ENCODE measurements around the gene MAP3K6. TPM values are rescaled to one million over a fixed set of nuclear protein-coding genes. Genes with fewer than 3 reads are reported as not detected.

MAP3K6 gene
- total RNA-seq, 1 experiment from 2014 or later, result 7.7 TPM

DNA sequence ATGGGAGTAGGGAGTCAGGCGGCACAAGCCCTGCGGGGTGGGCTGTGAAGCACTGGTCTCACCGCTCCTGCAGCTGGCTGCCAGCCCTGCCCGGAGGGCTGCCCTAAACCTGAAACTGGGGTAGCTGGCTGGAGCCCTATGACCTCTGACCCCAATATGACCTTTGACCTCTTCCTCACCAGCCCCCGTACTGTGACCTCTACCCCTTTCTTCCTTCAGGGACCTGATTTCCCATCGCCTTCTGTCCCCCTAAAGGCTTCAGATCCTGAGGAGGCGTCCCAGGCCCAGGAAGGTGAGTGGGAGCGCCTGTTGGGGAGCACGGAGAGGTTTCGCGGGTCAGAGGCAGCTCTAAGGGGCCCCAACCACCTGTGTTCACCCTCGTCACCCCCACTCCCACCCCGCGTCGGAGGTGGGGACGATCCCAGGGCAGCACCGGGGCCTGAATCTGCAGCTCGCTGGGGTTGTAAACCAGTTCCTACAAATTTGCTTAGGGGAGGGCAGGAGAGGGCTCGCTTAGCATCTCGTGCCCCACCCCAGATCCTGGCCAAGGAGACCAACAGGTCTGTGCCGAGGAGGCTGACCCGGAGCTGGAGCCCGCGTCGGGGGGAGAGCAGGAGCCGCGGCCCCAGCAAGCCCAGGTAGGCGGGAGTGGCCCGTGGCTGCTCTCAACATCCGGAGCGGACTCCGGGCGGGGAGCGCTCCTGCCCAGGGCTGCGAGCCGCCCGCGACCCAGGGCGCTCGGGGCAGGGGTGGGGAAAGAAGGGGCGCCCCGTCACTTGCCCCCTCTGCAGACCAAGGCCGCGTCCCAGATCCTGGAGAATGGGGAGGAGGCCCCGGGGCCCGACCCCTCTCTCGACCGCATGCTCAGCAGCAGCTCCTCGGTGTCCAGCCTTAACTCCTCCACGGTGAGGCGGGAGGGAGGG, 17.6 kb downstream of the MAP3K6 start:
- Histone ChIP-seq H2BK12ac (ENCODE audit: insufficient read length, low read depth, low read length) (no peak overlapping the region), H3K56ac (ENCODE audit: insufficient read length, low read depth, low read length) (no peak overlapping the region), H3K27ac (ENCODE audit: insufficient read length, low read depth, low read length) (no peak overlapping the region), H3K14ac (ENCODE audit: insufficient read depth, low read length) (peak overlapping the region; percentile 4; the same call in 1 of the 2 replicates), H4K20me1 (ENCODE audit: control insufficient read depth, insufficient read depth, insufficient read length) (peaks cover 4% of the 10 kb centered on the region), H3K9me3 (ENCODE audit: control insufficient read depth, low read depth, low read length) (no peaks in the 10 kb centered on the region), H2BK20ac (ENCODE audit: low read depth, low read length, poor library complexity, severe bottlenecking) (no peak overlapping the region), H3K4me2 (ENCODE audit: insufficient read depth, insufficient read length, low read length) (peak overlapping the region; percentile 71), H3K4me1 (ENCODE audit: insufficient read depth, low read length) (no peaks in the 10 kb centered on the region), H4K91ac (ENCODE audit: insufficient read length, low read depth, low read length) (no peak overlapping the region), H4K5ac (ENCODE audit: insufficient read length, low read depth, low read length) (no peak overlapping the region), H2BK15ac (ENCODE audit: low read depth, low read length) (no peak overlapping the region), H2BK120ac (ENCODE audit: low read depth, low read length, poor library complexity, severe bottlenecking) (no peak overlapping the region), H4K8ac (replicated peaks; ENCODE audit: insufficient read length, low read depth, low read length) (no peak overlapping the region), H3K23ac (ENCODE audit: insufficient read length, low read depth, low read length) (no peak overlapping the region), H3K27me3 (ENCODE audit: insufficient read depth, low read length) (no peaks in the 10 kb centered on the region), H2AFZ (ENCODE audit: low read length) (no peak overlapping the region), H3K9ac (ENCODE audit: extremely low read depth, insufficient read length, low read length) (no peak overlapping the region), H3K18ac (ENCODE audit: insufficient read length, low read depth, low read length) (no peak overlapping the region), H3K79me2 (ENCODE audit: insufficient read depth, low read length) (no peaks in the 10 kb centered on the region; the same call in 1 of the 2 replicates), H3K4ac (ENCODE audit: low read depth, low read length) (no peak overlapping the region), H2BK5ac (ENCODE audit: insufficient read length, low read length) (no peak overlapping the region), H3K79me1 (ENCODE audit: insufficient read depth, low read depth, low read length, poor library complexity, severe bottlenecking) (no peaks in the 10 kb centered on the region), H3K23me2 (ENCODE audit: insufficient read length, low read depth, low read length, poor library complexity, severe bottlenecking) (peaks cover 21% of the 10 kb centered on the region), H3T11ph (ENCODE audit: low read length) (no peak overlapping the region), H2AK5ac (ENCODE audit: insufficient read length, low read length) (no peak overlapping the region)
- H3K36me3 Mint-ChIP-seq (ENCODE audit: insufficient read depth in 1 of 3, low read depth in 3 of 3), result peaks cover 5 to 18% (median 12%) of the 10 kb centered on the region in 3 experiments; a peak in 5 of 7 replicates
- peak; percentile 86 for DNase-seq
- H3K4me1 Mint-ChIP-seq, result peaks cover 14 to 20% of the 10 kb centered on the region in 2 experiments
- no peak overlapping the region for H3K27ac Mint-ChIP-seq
- TF ChIP-seq, protein P1, sequence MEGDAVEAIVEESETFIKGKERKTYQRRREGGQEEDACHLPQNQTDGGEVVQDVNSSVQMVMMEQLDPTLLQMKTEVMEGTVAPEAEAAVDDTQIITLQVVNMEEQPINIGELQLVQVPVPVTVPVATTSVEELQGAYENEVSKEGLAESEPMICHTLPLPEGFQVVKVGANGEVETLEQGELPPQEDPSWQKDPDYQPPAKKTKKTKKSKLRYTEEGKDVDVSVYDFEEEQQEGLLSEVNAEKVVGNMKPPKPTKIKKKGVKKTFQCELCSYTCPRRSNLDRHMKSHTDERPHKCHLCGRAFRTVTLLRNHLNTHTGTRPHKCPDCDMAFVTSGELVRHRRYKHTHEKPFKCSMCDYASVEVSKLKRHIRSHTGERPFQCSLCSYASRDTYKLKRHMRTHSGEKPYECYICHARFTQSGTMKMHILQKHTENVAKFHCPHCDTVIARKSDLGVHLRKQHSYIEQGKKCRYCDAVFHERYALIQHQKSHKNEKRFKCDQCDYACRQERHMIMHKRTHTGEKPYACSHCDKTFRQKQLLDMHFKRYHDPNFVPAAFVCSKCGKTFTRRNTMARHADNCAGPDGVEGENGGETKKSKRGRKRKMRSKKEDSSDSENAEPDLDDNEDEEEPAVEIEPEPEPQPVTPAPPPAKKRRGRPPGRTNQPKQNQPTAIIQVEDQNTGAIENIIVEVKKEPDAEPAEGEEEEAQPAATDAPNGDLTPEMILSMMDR (conservative IDR thresholded peaks at IDR 0.05), result no peak
- no CpG with 5 or more reads among the region's 51 CpGs for WGBS (ENCODE audit: extremely low coverage, insufficient read length, low lambda C conversion rate)
- no peaks in the 10 kb centered on the region for H3K9me3 Mint-ChIP-seq
- H3K27me3 Mint-ChIP-seq (ENCODE audit: low read depth), result peaks cover 21% of the 10 kb centered on the region
- peak overlapping the region; percentile 70 to 79 for H3K4me3 Mint-ChIP-seq

Data from H9 (cell line).